GM12874 (cell line): ENCODE results near the gene GMPPB.

Experiments used
- TF ChIP-seq, protein P1 (sequence below): IDR thresholded peaks from 2 replicates; pipeline ENCODE4 v1.5.1; 2011; ENCODE audit warnings: low read depth, mild to moderate bottlenecking, control low read depth, low read length, moderate library complexity; ENCODE audit not compliant: insufficient read depth

Gene GMPPB

DNA sequence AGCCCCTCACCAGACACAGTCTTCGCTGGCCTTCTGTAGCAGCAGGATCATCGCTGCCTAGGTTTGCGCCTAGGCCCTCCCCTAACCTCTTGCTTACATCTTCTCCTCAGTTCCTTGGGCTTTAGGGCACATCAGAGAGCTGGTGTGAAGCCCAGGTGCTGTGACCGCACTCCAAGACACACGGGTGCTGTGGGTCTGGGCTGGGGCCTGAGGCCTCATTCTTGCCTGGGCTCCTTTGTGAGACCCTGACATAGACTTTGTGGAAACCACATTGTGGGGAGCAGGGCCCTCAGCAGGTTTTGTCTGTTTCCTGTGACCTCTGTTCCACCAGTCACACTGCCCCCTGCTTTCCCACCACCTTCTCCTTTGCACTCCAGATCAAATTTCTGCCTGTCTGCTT is 12.3 kb downstream of the GMPPB start:
- TF ChIP-seq, protein P1, sequence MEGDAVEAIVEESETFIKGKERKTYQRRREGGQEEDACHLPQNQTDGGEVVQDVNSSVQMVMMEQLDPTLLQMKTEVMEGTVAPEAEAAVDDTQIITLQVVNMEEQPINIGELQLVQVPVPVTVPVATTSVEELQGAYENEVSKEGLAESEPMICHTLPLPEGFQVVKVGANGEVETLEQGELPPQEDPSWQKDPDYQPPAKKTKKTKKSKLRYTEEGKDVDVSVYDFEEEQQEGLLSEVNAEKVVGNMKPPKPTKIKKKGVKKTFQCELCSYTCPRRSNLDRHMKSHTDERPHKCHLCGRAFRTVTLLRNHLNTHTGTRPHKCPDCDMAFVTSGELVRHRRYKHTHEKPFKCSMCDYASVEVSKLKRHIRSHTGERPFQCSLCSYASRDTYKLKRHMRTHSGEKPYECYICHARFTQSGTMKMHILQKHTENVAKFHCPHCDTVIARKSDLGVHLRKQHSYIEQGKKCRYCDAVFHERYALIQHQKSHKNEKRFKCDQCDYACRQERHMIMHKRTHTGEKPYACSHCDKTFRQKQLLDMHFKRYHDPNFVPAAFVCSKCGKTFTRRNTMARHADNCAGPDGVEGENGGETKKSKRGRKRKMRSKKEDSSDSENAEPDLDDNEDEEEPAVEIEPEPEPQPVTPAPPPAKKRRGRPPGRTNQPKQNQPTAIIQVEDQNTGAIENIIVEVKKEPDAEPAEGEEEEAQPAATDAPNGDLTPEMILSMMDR, result no peak

DNA sequence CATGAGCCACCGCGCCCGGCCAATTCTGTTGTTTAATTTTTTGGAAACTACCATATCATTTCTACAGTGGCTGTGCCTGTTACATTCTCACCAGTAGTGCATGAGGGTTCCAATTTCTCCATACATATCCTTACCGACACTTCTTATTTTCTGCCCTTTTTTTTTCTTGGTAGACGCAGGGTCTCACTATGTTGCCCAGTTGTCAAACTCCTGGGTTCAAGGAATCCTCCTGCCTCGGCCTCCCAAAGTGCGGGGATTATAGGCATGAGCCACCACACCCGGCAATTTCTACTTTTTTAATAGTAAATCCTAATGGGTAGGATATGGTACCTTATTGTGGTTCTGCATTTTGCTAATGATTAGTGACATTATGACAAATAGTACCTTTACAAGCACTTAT is 13.9 kb downstream of the GMPPB start:
- TF ChIP-seq, protein P1, result no peak

DNA sequence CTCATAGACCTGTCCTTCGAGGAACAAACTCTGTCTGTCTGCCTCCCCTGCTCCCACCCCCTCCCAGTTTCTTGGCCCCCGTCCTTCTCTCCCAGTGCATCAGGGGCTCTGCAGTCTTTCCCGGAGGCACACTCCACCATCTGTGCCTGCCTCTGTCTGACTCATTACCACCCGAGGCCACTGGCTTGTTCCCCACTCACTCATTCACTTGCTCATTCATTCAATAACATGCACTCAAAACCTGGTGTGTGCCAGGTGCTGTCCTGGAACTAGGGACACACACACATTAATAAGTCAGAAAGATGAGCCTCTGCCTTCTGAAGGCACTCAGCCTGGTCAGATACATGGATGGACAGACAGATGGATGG is 16.7 kb downstream of the GMPPB start:
- TF ChIP-seq, protein P1, result no peak

DNA sequence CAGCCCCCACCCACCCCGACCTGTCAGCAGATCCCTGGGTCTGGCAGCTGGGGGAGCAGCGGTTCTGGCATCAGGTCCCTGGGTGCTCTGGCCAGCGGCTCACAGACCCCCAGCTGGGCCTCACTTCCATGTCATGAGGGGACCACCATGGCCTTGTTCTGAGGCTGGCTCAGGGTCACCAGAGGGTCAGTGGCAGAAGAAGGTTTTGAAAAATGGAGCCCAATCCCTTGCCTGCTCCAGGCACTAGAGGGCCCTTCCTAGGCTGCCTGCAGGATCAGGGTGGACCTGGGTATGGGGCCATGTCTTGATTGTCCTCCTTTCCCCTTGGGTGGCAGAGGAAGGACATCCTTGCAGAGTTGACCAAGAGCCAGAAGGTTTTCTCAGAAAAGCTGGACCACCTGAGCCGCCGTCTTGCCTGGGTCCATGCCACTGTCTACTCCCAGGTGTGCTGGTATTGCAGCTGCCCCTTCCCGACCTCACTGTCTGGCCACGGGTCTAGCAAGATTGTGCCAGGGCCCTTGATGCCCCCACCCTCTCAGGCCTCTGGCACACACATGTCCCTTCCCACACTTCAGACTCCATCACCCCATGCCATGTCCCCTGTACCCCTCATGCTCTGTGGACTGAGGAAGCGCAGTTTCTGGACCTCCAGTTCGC is 17.2 kb downstream of the GMPPB start:
- TF ChIP-seq, protein P1, result no peak

DNA sequence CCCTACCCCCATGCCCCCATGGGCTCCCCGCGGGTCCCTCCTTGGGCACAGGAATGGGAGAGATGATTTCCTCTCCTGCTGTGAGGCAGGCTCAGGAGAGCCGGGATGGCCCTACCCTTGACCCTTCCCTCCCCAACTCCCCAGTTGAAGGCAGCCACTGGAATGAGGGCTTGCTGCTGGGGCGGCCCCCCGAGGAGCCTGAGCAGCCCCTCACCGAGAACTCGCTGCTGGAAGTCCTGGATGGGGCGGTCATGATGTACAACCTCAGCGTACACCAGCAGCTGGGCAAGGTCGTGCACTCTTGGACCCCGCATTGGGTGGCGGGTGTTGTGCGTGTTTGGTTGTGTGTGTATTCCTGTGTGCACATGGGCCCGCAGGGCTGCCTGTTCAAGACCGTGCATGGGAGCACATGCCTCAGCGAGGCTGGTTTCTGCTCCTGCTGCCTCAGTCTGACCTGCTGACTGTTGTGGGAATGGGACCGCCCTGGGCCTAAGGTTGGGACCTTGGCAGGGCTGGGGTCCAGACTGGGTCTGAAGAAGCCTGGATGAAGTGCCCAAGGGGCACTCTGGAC is 18.3 kb downstream of the GMPPB start:
- TF ChIP-seq, protein P1, result no peak

DNA sequence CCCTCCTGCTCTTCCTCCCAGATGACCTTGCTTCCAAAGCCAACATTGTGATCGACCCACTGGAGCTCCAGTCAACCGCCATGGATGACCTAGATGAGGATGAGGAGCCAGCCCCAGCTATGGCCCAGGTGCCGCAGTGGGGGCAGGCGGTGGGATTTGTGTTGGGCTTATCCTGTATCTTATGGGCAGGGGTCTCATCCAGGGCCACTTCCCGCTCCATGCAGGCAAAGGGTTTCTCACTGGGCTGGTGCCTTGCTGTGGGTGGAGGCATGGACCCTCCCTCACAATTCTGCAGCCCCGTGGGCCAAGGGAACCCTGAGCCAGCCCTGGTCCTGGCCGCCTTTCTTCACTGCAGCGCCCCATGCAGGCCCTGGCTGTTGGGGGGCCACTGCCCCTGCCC is 19.1 kb downstream of the GMPPB start:
- TF ChIP-seq, protein P1, result no peak

DNA sequence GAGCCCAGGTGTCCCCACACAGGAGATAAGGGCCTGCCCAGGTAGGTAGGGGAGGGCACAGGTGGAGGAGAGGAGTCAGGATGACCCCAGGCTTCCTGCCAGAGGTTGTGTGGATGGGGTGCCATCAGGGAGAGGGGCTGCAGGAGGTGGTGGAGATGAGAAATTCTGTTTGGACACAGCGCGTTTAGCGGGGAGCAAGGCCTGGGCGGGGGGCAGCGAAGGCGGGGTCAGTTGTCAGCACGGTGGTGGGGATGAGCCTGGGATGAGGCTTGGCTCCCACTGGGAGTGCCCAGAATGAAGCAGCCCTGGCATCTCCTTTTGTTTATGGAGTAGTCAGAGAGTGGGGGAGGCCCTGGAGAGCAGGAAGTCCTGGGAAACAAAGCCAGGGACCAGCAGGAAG is 19.8 kb downstream of the GMPPB start:
- TF ChIP-seq, protein P1, result no peak
